Measurements from ENCODE around the gene ZNF616. TPM values are rescaled to one million over a fixed set of nuclear protein-coding genes. Genes with fewer than 3 reads are reported as not detected.

The ZNF616 gene
- total and polyA plus RNA-seq, 4 donors: 2.6 to 18.0 (median 5.2) TPM

DNA sequence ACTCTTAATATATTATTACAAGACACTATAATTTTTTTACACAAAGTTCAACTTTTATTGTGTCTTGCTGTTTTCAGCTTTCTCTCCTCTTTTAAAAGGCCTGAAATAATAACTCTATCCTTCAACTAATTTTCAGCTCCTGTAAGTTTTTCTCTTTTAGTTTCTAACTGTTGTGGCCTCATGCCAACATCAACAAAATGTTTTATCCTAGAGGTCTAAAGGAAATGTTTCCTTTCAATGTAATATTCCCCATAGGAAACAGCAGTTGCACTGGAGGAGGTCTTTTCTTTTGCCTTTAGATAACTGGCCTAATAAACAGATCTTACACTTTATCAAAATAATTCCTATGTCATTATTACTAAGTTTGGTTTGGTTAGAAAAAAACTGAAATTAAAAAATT lies 8.5 kb upstream of the ZNF616 start:
- TF ChIP-seq, protein P1, sequence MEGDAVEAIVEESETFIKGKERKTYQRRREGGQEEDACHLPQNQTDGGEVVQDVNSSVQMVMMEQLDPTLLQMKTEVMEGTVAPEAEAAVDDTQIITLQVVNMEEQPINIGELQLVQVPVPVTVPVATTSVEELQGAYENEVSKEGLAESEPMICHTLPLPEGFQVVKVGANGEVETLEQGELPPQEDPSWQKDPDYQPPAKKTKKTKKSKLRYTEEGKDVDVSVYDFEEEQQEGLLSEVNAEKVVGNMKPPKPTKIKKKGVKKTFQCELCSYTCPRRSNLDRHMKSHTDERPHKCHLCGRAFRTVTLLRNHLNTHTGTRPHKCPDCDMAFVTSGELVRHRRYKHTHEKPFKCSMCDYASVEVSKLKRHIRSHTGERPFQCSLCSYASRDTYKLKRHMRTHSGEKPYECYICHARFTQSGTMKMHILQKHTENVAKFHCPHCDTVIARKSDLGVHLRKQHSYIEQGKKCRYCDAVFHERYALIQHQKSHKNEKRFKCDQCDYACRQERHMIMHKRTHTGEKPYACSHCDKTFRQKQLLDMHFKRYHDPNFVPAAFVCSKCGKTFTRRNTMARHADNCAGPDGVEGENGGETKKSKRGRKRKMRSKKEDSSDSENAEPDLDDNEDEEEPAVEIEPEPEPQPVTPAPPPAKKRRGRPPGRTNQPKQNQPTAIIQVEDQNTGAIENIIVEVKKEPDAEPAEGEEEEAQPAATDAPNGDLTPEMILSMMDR (IDR thresholded peaks at IDR 0.05; ENCODE audit: control extremely low read depth, extremely low read depth): no peak
- Histone ChIP-seq H3K4me3 (no peak overlapping the region), H3K4me1 (ENCODE audit: control insufficient read depth in 5 of 5, insufficient read depth in 5 of 5, low read length in 5 of 5) (no peaks in the 10 kb centered on the region), H3K36me3 (ENCODE audit: control insufficient read depth in 4 of 4, insufficient read depth in 4 of 4, low read length in 4 of 4) (peaks cover 0 to 8% (median 1%) of the 10 kb centered on the region in 4 donors), H3K9ac (ENCODE audit: insufficient read depth in 1 of 2, low read length in 2 of 2) (no peak overlapping the region), H3K27ac (ENCODE audit: low read depth in 1 of 2, low read length in 1 of 2) (no peak overlapping the region), H3K9me3 (ENCODE audit: control insufficient read depth in 4 of 4, insufficient read depth in 3 of 4, low read length in 3 of 4) (peaks cover 0 to 9% (median 2%) of the 10 kb centered on the region in 4 donors), H3K27me3 (ENCODE audit: control insufficient read depth in 3 of 3, insufficient read depth in 3 of 3, low read length in 2 of 3) (no peaks in the 10 kb centered on the region)
- ATAC-seq (ENCODE audit: insufficient read depth, low FRiP score) (no peak), DNase-seq (no peak)

DNA sequence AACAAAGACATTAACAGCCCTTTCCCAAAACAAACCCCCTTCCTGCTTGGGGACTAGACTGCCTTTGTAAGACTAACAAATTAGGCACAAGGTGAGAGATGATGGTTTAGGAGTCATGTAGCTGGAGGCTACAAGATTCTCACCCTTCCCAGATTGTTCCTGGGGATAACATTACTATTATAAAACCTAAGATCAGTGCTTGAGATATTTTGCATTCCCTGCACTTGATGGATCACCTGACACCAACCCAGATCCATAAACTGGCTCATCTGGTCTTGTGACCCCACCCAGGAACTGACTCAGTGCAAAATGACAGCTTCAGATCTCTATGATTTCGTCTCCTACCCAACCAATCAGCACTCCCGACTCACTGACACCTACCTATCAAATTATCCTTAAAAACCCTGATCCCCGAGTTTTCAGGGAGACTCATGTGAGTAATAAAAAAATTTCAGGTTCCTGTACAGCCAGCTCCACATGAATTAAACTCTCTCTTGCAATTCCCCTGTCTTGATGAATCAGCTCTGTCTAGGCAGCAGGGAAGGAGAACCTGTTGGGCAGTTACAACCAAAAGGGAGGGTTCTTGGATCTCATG lies 2.4 kb upstream of the ZNF616 start:
- Histone ChIP-seq H3K27ac (ENCODE audit: low read depth in 1 of 2, low read length in 1 of 2) (no peak overlapping the region), H3K4me1 (ENCODE audit: control insufficient read depth in 5 of 5, insufficient read depth in 5 of 5, low read length in 5 of 5) (peaks cover 0 to 16% (median 2%) of the 10 kb centered on the region in 5 donors), H3K27me3 (ENCODE audit: control insufficient read depth in 3 of 3, insufficient read depth in 3 of 3, low read length in 2 of 3) (no peaks in the 10 kb centered on the region), H3K36me3 (ENCODE audit: control insufficient read depth in 4 of 4, insufficient read depth in 4 of 4, low read length in 4 of 4) (peaks cover 0 to 3% (median 0%) of the 10 kb centered on the region in 4 donors), H3K4me3 (no peak overlapping the region), H3K9me3 (ENCODE audit: control insufficient read depth in 4 of 4, insufficient read depth in 3 of 4, low read length in 3 of 4) (peaks cover 0 to 2% (median 0%) of the 10 kb centered on the region in 4 donors), H3K9ac (ENCODE audit: insufficient read depth in 1 of 2, low read length in 2 of 2) (no peak overlapping the region)
- 85 to 92% methylated on average over 3 of the region's 3 CpGs for WGBS, 2 donors
- TF ChIP-seq, protein P1 (IDR thresholded peaks at IDR 0.05; ENCODE audit: control extremely low read depth, extremely low read depth): no peak
- no peak for ATAC-seq (ENCODE audit: insufficient read depth, low FRiP score)
- DNase-seq: no peak

DNA sequence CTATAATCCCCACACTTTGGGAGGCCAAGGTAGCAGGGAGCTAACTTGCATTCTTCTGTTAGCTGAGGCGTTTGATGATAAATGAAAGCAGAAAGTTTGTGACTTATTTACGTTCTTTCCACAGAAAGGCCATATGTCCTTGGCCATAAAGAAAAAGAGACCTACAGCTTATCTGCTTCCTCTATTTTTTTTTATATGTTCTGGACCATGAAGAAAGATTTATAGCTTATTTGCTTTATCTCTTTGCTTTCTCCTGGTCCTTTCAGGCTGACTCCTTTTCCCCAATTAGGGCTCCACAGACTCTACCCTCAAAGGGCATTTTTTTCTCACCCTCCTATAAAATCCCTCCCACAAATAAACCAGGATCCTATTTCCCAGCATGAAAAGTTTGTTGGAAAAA lies 1.5 kb upstream of the ZNF616 start:
- H3K36me3 ChIP-seq (ENCODE audit: control insufficient read depth in 4 of 4, insufficient read depth in 4 of 4, low read length in 4 of 4): no peaks in the 10 kb centered on the region
- DNase-seq (no peak), ATAC-seq (ENCODE audit: insufficient read depth, low FRiP score) (no peak)
- peaks cover 0 to 3% (median 2%) of the 10 kb centered on the region in 4 donors for H3K9me3 ChIP-seq (ENCODE audit: control insufficient read depth in 4 of 4, insufficient read depth in 3 of 4, low read length in 3 of 4)
- H3K27me3 ChIP-seq (ENCODE audit: control insufficient read depth in 3 of 3, insufficient read depth in 3 of 3, low read length in 2 of 3): no peaks in the 10 kb centered on the region
- 88 to 94% methylated on average over 2 of the region's 2 CpGs for WGBS, 2 donors
- H3K4me3 ChIP-seq: no peak overlapping the region
- TF ChIP-seq, protein P1 (IDR thresholded peaks at IDR 0.05; ENCODE audit: control extremely low read depth, extremely low read depth): no peak
- H3K9ac ChIP-seq (ENCODE audit: insufficient read depth in 1 of 2, low read length in 2 of 2): no peak overlapping the region
- H3K27ac ChIP-seq (ENCODE audit: low read depth in 1 of 2, low read length in 1 of 2): no peak overlapping the region
- H3K4me1 ChIP-seq (ENCODE audit: control insufficient read depth in 5 of 5, insufficient read depth in 5 of 5, low read length in 5 of 5): peaks cover 0 to 16% (median 2%) of the 10 kb centered on the region in 5 donors

Measured in lung (tissue), 12 donors.